GM19025 (cell line): ENCODE measurements around the gene ZNF132.

Experiments used
- ATAC-seq: cut with Tn5 transposase; IDR thresholded peaks from one replicate; pipeline ENCODE4 v1.9.1; 2021; ENCODE audit warnings: mild to moderate bottlenecking, low read depth, moderate library complexity; ENCODE audit not compliant: unreplicated experiment

Gene ZNF132

DNA sequence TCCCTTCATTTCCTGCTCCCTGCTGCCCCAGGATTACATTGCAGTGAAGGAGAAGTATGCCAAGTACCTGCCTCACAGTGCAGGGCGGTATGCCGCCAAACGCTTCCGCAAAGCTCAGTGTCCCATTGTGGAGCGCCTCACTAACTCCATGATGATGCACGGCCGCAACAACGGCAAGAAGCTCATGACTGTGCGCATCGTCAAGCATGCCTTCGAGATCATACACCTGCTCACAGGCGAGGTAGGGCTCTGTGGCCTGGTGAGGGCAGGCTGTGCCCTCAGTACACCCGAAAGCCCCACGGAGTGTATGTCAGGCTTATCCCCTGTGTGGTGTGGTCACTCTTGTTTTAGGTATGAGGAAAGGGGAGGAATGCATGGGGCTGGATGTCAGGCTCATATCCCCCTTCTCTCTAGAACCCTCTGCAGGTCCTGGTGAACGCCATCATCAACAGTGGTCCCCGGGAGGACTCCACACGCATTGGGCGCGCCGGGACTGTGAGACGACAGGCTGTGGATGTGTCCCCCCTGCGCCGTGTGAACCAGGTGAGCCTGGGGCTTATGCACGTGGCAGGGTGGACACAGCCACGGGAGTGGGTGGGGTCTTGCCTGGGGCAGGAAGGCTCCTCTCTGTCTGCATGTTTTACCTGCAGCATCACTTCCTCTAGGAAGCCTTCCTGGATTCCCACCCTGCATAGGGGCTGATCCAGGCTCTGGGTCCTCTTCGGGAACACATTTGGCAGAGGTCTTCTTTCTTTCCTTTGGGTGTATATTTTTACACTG lies 46.8 kb downstream of the ZNF132 start:
- ATAC-seq: no peak

DNA sequence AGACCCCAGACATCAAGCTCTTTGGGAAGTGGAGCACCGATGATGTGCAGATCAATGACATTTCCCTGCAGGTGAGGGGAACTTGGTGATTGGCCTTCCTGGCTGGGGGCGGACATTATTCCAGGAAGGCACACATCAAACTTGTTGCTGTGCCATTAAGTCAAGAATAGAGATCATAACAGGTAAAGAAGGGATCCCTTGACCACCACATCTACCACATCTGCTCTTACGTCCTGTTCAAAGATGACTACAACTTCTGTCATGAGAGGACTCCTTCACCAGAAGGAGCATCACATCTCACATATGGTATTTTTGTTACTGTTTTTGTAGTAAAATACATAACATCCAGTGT lies 51.8 kb downstream of the ZNF132 start:
- no peak for ATAC-seq

DNA sequence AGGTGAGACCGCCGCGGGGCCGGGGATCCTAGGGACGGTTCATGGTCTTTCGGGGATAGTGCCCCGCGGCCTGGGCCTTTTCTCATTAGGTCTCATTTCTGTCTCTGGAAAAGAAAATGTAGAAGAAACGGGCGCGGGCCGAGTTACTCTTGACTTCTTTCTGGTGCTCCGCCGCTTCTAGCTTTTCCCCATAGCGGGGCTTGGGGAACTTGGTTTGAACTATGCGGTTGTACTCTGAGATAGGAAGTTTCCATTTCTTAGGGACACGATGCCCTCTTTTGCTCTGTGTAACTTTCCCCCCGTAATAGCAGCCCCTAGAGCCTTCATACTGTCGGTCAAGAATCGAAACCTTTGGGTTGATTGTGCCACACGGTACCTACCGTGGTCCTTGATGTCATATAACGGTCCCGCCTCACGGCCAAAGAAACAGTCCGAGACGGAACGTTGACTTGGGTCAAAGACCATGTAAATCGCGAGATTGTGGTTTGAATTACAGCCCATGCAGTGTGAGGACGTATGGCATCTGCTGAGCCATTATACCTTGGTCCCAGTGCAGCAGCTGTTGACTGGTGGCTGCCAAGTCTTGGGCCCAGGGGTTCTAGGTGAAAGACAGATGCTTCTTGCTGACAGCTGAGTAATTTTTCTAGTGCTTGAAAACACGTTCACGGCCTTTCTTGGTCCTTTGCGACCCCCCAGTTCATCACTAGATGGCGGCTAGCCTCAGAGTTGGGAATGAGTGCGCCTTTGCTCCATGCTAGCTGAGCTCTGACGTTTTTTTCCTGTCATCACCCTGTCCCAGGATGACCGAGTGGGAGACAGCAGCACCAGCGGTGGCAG lies 52.4 kb downstream of the ZNF132 start:
- ATAC-seq: no peak

- peak; percentile 90 for ATAC-seq
Measured at GRCh38 chr19:58386576-58387337, 53.2 kb downstream of the ZNF132 start, which contains the start of gene RPS5. TSS of gene RPS5 (plus strand) at chr19:58387269. CDS start at chr19:58388138, 869 bp downstream.

GRCh38 chr19:58385891-58386575 lies 53.9 kb downstream of the ZNF132 start:
- ATAC-seq: no peak

GRCh38 chr19:58385313-58385890 lies 54.6 kb downstream of the ZNF132 start:
- no peak for ATAC-seq

GRCh38 chr19:58382997-58383603 lies 56.9 kb downstream of the ZNF132 start:
- ATAC-seq: no peak
